Measurements from ENCODE around the gene NLE1.
"Not testable (repeated sequence)": the region's sequence is repeated elsewhere in the genome, so short reads cannot be mapped to it uniquely, and the experiment has no call there.

NLE1 gene

GRCh38 chr17:35161281-35161761, 19.2 kb upstream of the NLE1 start:
- no peak for DNase-seq

- no peak for DNase-seq
These were observed 18.5 kb upstream of the NLE1 start for GRCh38 chr17:35160354-35161201.

- no peak for DNase-seq
These were observed 17.8 kb upstream of the NLE1 start for GRCh38 chr17:35159940-35160339.

- DNase-seq = no peak
These were observed 13.1 kb upstream of the NLE1 start for GRCh38 chr17:35155246-35155645.

- DNase-seq = no peak
These were observed 12.4 kb upstream of the NLE1 start for GRCh38 chr17:35154196-35155165.

- no peak for DNase-seq
These were observed 10.5 kb upstream of the NLE1 start for GRCh38 chr17:35152421-35153140.

- not testable (repeated sequence) for DNase-seq
These were observed 9.0 kb upstream of the NLE1 start for GRCh38 chr17:35151080-35151479.

GRCh38 chr17:35149941-35150340, 7.8 kb upstream of the NLE1 start:
- no peak for DNase-seq

- no peak for DNase-seq
These were observed 6.0 kb upstream of the NLE1 start for GRCh38 chr17:35148144-35148543.

- no peak for DNase-seq
These were observed 5.3 kb upstream of the NLE1 start, which contains the start of gene UNC45B for GRCh38 chr17:35147375-35147905. Gene UNC45B (plus strand): TSS chr17:35147817. CDS start chr17:35148264, 447 bp downstream.

- DNase-seq = no peak
These were observed 4.2 kb upstream of the NLE1 start for GRCh38 chr17:35146214-35146833.

GRCh38 chr17:35144840-35145239, 2.7 kb upstream of the NLE1 start:
- no peak for DNase-seq

GRCh38 chr17:35142467-35142796, 329 bp upstream of the NLE1 start:
- no peak for DNase-seq

GRCh38 chr17:35138218-35138617, 3.9 kb downstream of the NLE1 start:
- no peak for DNase-seq

- no peak for DNase-seq
These were observed 6.8 kb downstream of the NLE1 start for GRCh38 chr17:35135322-35135721.

- no peak for DNase-seq
These were observed 9.1 kb downstream of the NLE1 start for GRCh38 chr17:35132816-35133550.

- no peak for DNase-seq
These were observed 10.0 kb downstream of the NLE1 start for GRCh38 chr17:35132099-35132498.

GRCh38 chr17:35130392-35130791, 11.7 kb downstream of the NLE1 start:
- DNase-seq = no peak

- no peak for DNase-seq
These were observed 12.1 kb downstream of the NLE1 start for GRCh38 chr17:35129973-35130351.

GRCh38 chr17:35129154-35129972, 12.7 kb downstream of the NLE1 start:
- DNase-seq = no peak

Measured in midbrain (tissue), 1 donor.